ENCODE measurements around the gene FHIT.
"Not testable (repeated sequence)": the region's sequence is repeated elsewhere in the genome, so short reads cannot be mapped to it uniquely, and the experiment has no call there.

FHIT gene

GRCh38 chr3:59946401-59946800, 1304.9 kb downstream of the FHIT start:
- DNase-seq: no peak

DNA sequence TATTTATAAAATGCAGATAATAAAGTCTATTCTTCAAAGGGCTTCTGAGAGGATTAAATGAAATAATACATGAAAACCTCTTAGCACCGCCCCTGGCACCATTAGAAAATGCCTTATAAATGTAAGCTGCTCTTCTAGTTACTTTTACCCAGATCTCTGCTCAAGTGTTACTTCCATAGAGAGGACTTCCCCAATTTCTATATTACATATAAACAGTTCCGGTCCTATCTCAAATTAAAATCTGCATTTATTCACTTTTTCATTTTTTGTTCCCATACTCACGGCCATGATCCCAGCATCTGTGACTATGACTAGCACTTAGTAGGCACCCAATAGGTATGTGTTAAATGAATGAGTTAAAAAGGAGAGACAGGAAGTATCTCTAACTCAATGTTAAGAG, 1310.5 kb downstream of the FHIT start:
- DNase-seq: no peak

DNA sequence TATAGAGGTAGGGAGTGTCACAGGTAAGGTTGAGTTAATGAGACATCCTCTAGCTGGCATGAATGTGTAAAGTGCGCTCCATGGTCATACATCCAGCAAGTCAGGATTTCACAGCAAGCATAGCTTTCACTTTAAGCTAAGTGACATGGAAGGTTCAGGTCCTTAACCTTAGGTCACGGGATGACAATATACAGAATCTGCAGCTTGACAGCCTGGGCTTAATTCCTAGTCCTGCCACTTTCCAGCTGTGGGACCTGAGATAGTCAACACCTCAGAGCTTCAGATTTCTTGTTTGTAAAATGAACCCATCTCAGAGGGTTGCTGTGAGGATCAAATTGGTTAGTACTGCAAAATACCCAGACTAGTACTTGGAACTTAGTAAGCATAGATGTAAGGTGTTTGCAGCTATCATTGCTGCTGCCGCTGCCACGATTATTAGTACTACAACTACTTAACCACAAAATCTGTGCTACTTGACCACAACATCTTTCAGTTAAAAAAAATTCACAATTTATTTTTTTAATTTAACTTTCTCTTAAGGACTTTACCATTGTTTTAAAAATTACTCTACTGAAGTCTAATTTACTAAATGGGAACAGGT, 1311.3 kb downstream of the FHIT start:
- DNase-seq: no peak

- no peak for DNase-seq
These were observed 1312.4 kb downstream of the FHIT start for GRCh38 chr3:59938828-59939227.

- DNase-seq: no peak
These were observed 1314.1 kb downstream of the FHIT start for GRCh38 chr3:59937201-59937600.

- no peak for DNase-seq
These were observed 1314.8 kb downstream of the FHIT start for GRCh38 chr3:59936472-59936871.

DNA sequence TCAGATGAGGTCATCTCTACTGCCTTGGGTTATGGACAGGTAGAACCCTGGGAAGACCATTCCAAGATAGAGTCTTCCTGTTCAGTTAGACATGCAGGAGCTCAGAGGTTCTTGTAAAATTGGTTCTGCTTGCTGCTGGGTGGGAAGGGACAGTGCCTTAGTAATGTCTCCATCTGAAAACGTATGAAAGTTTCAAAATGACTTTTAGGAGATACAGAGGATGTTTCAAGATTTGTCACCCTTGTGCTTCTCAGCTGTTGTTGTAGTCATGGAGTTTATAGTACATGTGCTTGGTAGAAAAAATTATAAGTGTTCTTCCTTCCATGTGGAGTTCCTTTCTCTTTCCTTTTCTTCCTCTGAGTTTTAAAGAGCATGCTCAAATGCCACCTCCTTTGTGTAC, 1316.2 kb downstream of the FHIT start:
- no peak for DNase-seq

GRCh38 chr3:59934560-59934959, 1316.7 kb downstream of the FHIT start:
- DNase-seq: not testable (repeated sequence)

- DNase-seq: no peak
These were observed 1321.1 kb downstream of the FHIT start for GRCh38 chr3:59930170-59930569.

GRCh38 chr3:59927056-59927455, 1324.2 kb downstream of the FHIT start:
- no peak for DNase-seq

DNA sequence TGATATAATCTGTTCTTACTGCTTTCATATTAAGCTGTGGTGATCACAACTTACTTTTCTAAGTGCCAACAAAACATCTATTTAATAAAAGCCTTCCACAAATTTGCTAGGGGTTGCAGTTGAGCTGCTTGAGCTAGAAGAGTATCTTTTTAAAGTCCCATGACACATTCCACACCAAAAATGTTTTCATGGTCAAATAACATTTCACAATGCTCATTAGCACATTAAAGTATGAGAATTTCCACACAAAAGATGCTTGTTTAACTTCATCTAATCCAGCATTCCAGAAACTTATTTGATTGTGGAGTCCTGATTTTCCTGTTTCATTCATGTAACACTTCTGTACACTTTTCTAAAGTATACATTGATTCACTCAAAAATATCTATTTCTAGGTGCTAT, 1325.3 kb downstream of the FHIT start:
- DNase-seq: no peak

DNA sequence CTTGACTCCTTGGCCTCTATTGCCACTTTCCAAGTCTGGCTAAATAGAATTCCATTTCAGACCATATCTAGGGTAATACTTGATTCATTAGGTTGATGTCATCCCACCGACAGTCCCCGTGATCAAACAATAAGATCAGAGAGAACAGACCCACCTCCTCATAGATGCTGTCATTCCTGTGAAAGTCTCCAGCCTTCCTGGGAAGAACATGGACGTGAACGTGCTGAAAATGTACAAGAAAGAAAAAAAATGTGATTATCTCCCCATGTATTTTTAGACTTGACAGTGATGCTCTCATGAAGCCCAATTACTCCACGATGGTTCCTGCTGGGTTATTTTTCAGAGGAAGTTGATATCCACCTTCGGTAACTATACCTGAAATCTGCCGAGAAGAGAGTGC, 1329.1 kb downstream of the FHIT start:
- DNase-seq: no peak

DNA sequence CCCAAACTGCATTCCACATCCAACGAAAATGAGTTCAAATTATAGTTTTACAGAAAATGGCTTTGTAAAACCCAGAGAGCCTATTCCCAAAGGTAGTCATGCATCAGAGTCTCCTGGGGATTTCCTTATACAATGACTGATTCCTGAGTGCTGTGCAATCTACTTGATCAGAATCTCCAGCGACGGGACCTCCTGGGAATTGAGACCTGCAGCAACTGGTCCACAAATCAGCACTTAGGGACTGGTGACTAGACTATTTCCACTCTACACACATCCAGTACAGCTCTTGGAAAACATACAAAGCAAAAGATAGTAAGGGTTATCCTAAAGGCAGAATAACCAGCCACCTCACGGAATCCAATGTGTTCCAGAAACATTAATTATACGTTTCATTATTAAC, 1330.4 kb downstream of the FHIT start:
- DNase-seq: no peak

GRCh38 chr3:59919586-59919985, 1331.7 kb downstream of the FHIT start:
- no peak for DNase-seq

DNA sequence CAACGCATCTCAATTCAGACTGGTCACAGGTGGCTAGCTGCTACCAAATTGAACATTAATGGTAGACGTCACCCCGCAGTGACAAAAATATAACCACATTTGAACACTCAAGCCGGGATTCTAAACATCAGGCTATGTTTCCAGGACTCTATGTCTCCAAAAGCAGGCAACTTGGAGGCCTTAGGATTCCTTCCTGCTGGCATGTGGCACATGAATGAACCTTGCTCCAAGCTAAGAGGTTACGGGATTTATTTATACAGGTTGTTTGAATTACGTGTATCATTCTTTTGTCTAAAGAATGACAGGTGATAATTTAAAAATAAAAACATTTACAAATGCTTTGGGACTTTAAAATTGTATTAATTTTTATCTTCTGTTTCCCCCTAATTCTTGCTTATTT, 1337.0 kb downstream of the FHIT start:
- no peak for DNase-seq

DNA sequence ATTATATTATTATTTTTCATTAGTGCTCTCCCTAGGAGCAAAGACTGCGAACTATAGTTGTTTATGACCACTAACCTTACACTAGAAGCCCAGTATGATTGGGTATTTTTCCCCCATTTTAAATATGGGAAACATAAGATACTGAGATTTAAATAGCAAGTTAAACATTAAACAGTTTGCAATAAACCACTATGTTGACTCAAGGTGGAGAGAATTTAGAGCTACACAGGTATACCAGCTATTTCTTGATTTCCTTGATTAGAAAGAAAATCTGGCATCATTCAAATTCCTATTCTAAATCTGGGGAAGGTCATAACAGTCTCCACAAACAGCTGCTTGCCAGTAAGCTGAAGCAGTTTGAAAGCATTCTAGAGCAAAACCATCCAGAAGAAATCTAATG, 1337.6 kb downstream of the FHIT start:
- no peak for DNase-seq

- no peak for DNase-seq
These were observed 1342.6 kb downstream of the FHIT start for GRCh38 chr3:59908701-59909100.

- DNase-seq: no peak
These were observed 1343.0 kb downstream of the FHIT start for GRCh38 chr3:59908280-59908679.

- no peak for DNase-seq
These were observed 1347.0 kb downstream of the FHIT start for GRCh38 chr3:59904296-59904695.

GRCh38 chr3:59899061-59899460, 1352.2 kb downstream of the FHIT start:
- no peak for DNase-seq

DNA sequence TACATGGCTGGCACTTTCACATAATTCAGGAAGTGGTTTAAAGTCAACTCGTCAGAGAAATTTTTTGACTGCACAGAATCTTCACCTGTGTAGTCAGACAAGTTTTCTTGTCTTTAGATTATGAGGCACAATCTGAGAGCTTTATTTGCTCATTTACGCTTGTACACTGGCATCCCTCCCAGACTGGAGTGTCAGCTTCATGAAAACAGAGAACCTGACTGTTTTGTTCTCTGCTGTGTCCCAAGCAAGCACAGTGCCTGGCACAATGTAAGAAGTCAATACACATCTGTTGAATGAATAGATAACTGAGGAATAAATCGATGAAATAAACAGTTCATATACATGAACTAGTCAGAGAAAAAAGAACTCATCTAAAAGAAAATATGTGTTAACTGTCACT, 1355.3 kb downstream of the FHIT start:
- no peak for DNase-seq

DNA sequence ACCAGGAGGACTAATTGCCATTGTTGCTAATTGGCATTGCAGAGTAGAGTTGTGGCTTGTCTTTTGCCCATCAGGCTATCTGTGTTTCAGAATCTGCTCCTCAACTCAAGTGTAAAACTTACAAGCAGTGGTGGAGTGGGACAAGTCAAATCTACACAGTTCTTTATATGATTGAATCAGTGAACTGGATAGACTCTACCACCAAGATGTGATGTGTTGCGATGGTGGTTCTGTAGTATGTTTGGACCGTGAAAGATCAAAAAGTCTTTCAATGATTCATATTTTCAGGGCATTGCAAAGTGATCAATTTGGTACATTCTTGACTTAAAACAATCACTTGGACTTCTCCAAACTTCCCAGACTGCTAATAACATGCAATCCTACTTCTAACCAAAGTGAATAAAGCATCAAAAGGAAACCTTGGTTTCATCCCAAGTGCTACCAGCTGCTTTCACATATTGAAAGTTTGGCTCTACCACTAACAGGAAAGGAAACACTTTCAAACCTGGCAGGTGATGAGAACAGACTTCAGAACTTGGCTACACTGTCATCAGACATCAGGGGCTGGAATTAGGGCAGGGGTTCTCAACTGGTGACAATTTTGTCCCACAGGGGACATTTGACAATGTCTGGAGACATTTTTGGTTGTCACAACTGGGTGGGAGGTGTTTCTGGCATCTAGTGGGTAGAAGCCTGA, 1356.7 kb downstream of the FHIT start:
- DNase-seq: no peak

DNA sequence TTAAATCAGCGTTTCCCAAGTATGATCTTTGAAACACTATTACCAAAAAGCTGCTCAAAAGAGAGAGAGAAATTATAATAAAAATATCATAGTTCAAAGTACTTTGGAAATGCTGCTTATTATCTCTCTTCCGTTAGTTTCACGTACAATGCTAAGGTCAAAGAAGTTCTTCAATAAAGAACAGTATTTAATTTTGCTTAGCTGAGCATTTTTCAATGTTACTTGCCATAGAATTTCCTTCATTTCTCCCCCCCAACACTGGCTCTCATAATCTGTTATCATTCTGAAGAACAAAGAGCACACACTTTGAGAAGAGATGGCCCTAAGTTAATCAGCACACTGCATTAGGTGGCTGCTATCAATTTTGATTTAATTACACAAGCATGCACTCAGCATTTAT, 1360.6 kb downstream of the FHIT start:
- no peak for DNase-seq

- no peak for DNase-seq
These were observed 1364.5 kb downstream of the FHIT start for GRCh38 chr3:59886790-59887189.

GRCh38 chr3:59885899-59886400, 1365.3 kb downstream of the FHIT start:
- no peak for DNase-seq

Data from activated CD4-positive, alpha-beta T cell treated with anti-CD3 and anti-CD28 coated beads for 4 hours (primary cell).